ENCODE data around the gene BMAL1.

Gene BMAL1

DNA sequence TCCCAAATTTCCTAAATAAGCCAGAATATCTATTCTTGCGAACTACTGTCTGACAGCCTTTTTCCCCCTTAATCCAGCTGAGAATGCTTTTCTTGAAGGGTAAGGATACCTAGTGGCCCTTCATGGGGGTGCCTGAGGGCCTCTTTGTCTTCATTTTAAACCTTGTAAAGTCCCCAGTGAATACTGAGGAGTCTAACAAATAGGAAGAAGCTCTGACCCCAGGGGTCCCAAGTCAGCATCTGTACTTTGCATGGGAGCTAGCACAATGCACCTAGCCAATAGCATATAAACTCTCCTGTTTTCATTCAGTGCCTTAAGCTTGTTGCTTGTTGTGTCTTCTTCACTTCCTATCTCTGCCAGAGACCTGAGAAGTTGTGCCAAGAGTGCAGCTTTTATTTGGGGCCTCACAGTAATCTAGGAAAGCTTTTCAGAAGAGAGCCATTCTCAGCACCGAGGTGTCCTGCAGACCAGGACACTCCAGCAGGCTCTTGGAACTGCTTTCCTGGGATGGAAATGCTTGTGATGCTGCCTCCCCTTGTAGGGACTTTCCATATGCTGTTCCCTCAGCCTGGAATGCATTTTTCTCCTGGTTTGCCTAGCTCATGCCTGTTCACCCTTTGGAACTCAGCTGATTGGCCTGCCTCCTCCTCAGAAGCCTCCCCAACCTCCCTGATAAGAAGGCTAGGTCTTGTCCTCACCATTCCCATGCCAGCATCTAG is 37.2 kb downstream of the BMAL1 start:
- Mint-ChIP-seq H3K9me3 (no peaks in the 10 kb centered on the region), H3K27ac (peak overlapping the region; percentile 86), H3K4me1 (peaks cover 94% of the 10 kb centered on the region), H3K4me3 (no peak overlapping the region), H3K36me3 (peaks cover 45% of the 10 kb centered on the region)
- no peak for DNase-seq (ENCODE audit: low spot score in 2 of 2)
- ATAC-seq, result no peak

DNA sequence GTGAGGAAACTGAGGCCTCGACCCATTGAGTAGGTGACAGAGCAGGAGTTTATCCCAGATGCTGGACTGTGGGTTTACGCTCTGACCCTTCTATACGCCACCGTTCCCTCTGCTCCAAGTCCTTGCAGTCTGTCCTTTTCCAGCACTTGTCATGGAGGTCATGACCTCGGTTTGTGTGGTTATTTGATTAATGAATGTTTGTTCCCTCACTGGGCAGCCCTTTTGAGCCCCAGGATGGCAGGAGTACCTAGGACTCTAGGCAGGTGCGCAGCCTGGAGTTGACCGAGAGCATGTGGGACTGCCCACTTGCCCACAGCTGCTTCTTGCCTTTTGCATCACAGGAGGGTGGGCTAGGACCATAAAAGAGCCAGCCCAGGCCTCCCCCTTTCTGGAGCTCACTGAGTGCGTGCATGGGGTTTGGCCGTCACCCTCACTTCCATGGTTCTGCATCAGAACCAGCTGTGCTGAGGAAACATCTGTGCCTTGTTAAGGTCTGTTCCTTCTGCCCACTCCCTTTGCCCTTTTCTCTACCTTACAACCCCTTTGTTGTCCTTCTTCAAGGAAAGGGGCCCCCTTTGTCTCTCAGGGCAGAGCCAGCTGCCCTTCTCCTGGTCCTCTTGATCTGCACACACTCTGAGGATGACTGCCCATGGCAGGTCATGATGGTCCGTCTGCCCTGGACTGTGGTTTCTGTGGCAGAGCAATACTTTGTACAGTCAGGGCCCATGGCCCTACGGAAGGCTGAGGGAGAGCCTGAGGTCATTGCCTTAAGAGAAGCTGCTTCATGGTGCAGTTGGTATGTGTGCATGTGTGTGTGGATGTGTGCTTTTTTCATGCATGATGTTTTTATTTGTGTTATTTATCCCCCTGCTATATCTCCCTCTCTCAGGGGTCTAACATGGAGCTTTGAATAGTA is 38.2 kb downstream of the BMAL1 start:
- Mint-ChIP-seq H3K4me1 (peaks cover 96% of the 10 kb centered on the region), H3K9me3 (no peaks in the 10 kb centered on the region), H3K4me3 (no peak overlapping the region), H3K36me3 (peaks cover 36% of the 10 kb centered on the region), H3K27ac (peak overlapping the region; percentile 86)
- DNase-seq (ENCODE audit: low spot score in 2 of 2), result no peak
- peak; percentile 54 for ATAC-seq

- peaks cover 29% of the 10 kb centered on the region for H3K36me3 Mint-ChIP-seq
- no peak overlapping the region for H3K4me3 Mint-ChIP-seq
- H3K4me1 Mint-ChIP-seq, result peaks cover 96% of the 10 kb centered on the region
- H3K9me3 Mint-ChIP-seq, result no peaks in the 10 kb centered on the region
- DNase-seq (ENCODE audit: low spot score in 2 of 2) (no peak), ATAC-seq (peak; percentile 64)
- peak overlapping the region; percentile 86 for H3K27ac Mint-ChIP-seq
Measured at GRCh38 chr11:13316528-13316961, 39.0 kb downstream of the BMAL1 start.

- ATAC-seq (no peak), DNase-seq (ENCODE audit: low spot score in 2 of 2) (no peak)
- Mint-ChIP-seq H3K4me3 (no peak overlapping the region), H3K9me3 (no peaks in the 10 kb centered on the region), H3K36me3 (peaks cover 37% of the 10 kb centered on the region), H3K4me1 (peaks cover 96% of the 10 kb centered on the region), H3K27ac (peak overlapping the region; percentile 57)
Measured at GRCh38 chr11:13317293-13318080, 39.9 kb downstream of the BMAL1 start.

DNA sequence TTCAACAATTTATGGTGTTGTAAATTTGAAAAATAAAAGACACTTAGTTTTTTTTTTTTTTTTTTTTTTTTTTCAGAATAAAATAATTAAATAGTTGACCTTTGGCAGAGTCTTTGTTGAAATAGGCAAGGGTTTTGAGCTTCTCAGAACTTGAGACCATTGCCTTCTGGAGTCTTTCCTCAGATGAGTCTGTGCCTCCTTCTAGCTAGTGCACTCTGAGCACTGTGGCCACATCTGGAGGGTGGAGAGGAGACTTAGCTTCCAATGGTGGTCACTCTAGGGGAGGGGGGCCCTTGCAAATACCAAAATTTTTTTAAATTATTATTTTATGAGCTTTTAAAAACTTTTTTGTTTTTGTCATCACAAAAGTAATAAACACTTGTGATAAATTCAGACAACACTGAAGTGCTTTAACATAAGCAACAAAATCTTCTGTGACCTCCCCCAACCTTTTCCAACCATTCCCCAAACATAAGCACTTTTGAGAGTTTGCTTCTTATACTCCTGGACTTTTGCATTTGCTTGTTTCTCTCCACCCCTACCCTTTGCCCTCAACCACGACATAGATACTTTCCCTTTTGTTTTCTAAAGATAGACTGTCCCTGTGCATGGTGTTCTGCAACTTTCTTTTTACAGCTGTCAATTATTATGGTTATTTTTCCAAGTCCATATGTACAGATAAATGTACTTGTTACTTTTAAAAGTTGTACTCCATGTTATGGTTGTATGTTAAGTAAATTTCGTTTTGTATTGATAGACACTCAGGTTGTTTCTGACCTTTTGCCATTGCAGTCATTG is 41.1 kb downstream of the BMAL1 start:
- no peak for DNase-seq (ENCODE audit: low spot score in 2 of 2)

GRCh38 chr11:13320688-13321087 is 43.1 kb downstream of the BMAL1 start:
- H3K27ac Mint-ChIP-seq, result peak overlapping the region; percentile 77
- H3K36me3 Mint-ChIP-seq, result peaks cover 29% of the 10 kb centered on the region
- DNase-seq (ENCODE audit: low spot score in 2 of 2), result no peak
- peaks cover 82% of the 10 kb centered on the region for H3K4me1 Mint-ChIP-seq
- no peak for ATAC-seq
- no peak overlapping the region for H3K4me3 Mint-ChIP-seq
- no peaks in the 10 kb centered on the region for H3K9me3 Mint-ChIP-seq

More for the DNA sequence above, 41.1 kb downstream of the BMAL1 start:
- Mint-ChIP-seq H3K9me3 (no peaks in the 10 kb centered on the region), H3K36me3 (peaks cover 32% of the 10 kb centered on the region), H3K4me1 (peaks cover 84% of the 10 kb centered on the region), H3K27ac (no peak overlapping the region), H3K4me3 (peak overlapping the region; percentile 46)
- ATAC-seq, result no peak

- Mint-ChIP-seq H3K36me3 (peaks cover 28% of the 10 kb centered on the region), H3K4me3 (no peak overlapping the region), H3K4me1 (peaks cover 82% of the 10 kb centered on the region), H3K9me3 (no peaks in the 10 kb centered on the region), H3K27ac (peak overlapping the region; percentile 77)
- no peak for DNase-seq (ENCODE audit: low spot score in 2 of 2)
- ATAC-seq, result no peak
Measured at GRCh38 chr11:13321431-13321830, 43.8 kb downstream of the BMAL1 start.

DNA sequence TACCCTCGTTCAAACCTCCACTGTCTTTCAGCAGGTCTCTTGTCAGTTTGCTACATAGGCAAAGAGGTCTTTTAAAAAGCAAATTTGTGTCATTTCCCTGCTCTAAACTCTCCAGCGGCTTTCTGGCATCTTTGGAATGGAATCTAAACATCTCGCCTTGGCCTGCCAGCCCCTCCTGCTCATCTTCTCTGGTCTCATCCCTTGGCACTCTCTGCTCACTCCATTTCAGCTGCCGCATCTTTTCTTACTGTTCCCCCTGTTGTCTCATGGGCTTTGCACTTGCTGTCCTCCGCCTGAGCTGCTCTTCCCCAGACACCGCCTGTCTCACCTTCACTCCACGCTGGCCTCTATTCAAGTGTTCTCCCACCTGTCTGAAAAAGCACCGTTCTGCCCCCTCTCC is 46.6 kb downstream of the BMAL1 start:
- H3K4me3 Mint-ChIP-seq, result no peak overlapping the region
- H3K9me3 Mint-ChIP-seq, result no peaks in the 10 kb centered on the region
- DNase-seq (ENCODE audit: low spot score in 2 of 2) (no peak), ATAC-seq (no peak)
- H3K4me1 Mint-ChIP-seq, result peaks cover 75% of the 10 kb centered on the region
- H3K27ac Mint-ChIP-seq, result peak overlapping the region; percentile 36
- peaks cover 49% of the 10 kb centered on the region for H3K36me3 Mint-ChIP-seq

DNA sequence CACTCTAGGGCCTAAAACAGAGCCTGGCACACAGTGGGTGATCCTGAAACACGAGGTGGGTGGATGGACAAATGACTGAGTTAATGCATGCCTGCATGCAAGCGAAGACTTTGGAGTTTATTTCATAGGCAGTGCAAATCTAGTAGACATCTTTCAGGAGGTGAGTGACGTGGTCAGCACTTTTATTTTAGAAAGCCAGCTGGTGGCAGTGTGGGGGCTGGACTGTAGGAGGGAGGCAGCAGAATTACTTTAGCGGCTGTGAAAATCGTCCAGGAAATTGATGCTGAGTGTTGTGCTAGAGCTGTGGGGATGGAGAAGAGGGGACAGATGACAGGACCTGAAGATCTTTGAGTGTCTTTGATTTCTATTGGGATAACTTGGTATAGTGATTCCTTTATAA is 47.1 kb downstream of the BMAL1 start:
- Mint-ChIP-seq H3K36me3 (peaks cover 53% of the 10 kb centered on the region), H3K4me3 (no peak overlapping the region), H3K4me1 (peaks cover 78% of the 10 kb centered on the region), H3K27ac (peak overlapping the region; percentile 36), H3K9me3 (no peaks in the 10 kb centered on the region)
- no peak for DNase-seq (ENCODE audit: low spot score in 2 of 2)
- peak; percentile 38 for ATAC-seq

DNA sequence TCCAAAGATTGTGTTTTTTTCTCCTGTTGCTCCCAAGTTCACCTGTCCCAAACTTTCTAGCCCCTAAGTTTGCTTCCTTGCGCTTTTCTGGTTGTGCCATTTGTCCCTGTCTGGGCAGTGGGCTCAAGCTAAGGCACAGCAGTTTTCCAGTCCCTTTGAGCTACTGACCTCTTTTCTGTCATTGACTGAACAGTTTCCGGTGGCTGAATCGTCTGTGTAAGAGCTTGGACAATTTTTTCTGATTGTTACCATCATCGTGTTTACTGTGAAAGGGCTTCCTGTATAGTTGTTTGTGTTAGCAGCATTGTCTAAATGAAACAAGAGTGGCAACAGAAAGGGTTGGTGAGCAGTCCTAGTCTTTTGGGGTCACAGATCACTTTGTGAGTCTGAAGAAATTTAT is 49.8 kb downstream of the BMAL1 start:
- peaks cover 50% of the 10 kb centered on the region for H3K36me3 Mint-ChIP-seq
- DNase-seq (ENCODE audit: low spot score in 2 of 2) (no peak), ATAC-seq (no peak)
- no peak overlapping the region for H3K4me3 Mint-ChIP-seq
- peak overlapping the region; percentile 48 for H3K27ac Mint-ChIP-seq
- H3K4me1 Mint-ChIP-seq, result peaks cover 73% of the 10 kb centered on the region
- no peaks in the 10 kb centered on the region for H3K9me3 Mint-ChIP-seq

DNA sequence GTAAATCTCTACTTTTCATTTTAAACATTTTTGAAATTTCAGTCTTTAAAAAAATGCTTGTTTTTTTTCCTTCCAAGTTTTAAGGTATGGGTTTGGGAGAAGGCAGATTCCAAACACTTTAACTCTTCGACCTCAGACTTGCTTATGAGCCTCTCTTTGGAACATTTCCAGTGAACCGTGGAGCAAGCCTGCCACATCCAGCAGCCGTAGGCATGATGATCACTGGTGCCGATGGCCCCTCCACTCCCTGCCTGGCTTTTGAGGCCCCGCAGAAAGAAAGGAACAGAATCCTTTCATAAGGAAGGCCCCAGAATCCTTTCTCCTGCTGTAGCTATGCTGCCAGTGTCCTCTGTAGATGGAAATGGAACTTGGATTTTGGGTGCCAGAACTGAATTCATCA is 50.7 kb downstream of the BMAL1 start:
- DNase-seq (ENCODE audit: low spot score in 2 of 2), result no peak
- ATAC-seq, result no peak
- peaks cover 42% of the 10 kb centered on the region for H3K36me3 Mint-ChIP-seq
- peak overlapping the region; percentile 48 for H3K27ac Mint-ChIP-seq
- no peak overlapping the region for H3K4me3 Mint-ChIP-seq
- peaks cover 81% of the 10 kb centered on the region for H3K4me1 Mint-ChIP-seq
- no peaks in the 10 kb centered on the region for H3K9me3 Mint-ChIP-seq

DNA sequence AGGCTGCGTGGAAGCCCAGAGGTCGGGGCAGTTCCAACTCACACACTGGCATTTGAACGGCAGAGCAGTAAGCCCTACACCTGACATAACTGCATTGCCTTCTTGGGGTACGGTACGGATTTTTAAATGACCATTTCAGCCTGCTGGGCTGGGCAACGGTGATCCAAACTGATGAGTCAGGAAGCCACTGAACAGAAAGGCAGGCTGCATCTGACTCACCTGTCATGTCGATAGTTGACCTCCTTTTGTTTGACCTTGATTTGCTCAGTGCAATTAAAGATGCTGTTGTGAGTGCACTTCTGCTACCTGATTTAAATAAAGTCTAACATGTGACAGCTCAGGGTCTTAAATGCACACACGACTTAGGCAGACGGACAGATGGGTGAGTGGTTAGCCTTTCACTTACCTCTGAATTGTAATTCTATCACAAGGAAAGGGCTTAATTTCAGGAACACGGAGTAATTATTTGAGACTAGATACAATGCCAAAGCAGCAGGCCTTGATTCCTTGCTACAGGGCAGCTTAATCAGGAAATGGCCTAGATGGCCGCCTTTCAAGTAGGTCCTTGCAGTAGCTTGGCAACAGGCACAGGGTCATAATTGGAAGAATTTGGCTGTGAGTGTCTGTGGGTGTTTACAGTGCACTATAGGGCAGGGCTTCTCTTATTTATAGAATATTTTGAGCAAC is 52.2 kb downstream of the BMAL1 start:
- H3K4me3 Mint-ChIP-seq, result no peak overlapping the region
- H3K27ac Mint-ChIP-seq, result peak overlapping the region; percentile 48
- ATAC-seq, result peak; percentile 68
- H3K36me3 Mint-ChIP-seq, result peaks cover 38% of the 10 kb centered on the region
- peaks cover 87% of the 10 kb centered on the region for H3K4me1 Mint-ChIP-seq
- no peak for DNase-seq (ENCODE audit: low spot score in 2 of 2)
- no peaks in the 10 kb centered on the region for H3K9me3 Mint-ChIP-seq

DNA sequence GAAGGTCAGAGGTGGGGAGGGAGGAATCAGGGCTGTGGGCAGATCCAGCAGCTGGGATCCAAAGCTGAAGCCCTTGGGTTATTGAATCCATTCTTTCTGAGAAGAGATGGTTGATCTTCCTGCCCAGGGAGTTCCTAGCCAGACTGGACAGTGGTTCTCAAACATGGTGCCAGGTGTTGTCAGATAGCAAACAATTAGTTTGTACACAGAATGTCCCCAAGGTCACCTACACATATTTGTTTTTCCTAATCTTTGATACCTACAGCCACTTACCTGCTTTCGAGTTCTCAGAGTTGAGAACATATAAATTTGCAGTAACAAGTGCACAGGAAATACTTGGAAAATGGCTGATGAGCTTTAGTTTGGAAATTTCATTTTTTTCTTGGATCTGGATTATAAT is 54.5 kb downstream of the BMAL1 start:
- no peaks in the 10 kb centered on the region for H3K9me3 Mint-ChIP-seq
- no peak overlapping the region for H3K4me3 Mint-ChIP-seq
- ATAC-seq (no peak), DNase-seq (ENCODE audit: low spot score in 2 of 2) (no peak)
- H3K27ac Mint-ChIP-seq, result peak overlapping the region; percentile 74
- peaks cover 82% of the 10 kb centered on the region for H3K4me1 Mint-ChIP-seq
- peaks cover 33% of the 10 kb centered on the region for H3K36me3 Mint-ChIP-seq

GRCh38 chr11:13333456-13333957 is 55.9 kb downstream of the BMAL1 start:
- H3K36me3 Mint-ChIP-seq, result peaks cover 19% of the 10 kb centered on the region
- peak overlapping the region; percentile 21 for H3K4me3 Mint-ChIP-seq
- DNase-seq (ENCODE audit: low spot score in 2 of 2) (no peak), ATAC-seq (no peak)
- H3K4me1 Mint-ChIP-seq, result peaks cover 83% of the 10 kb centered on the region
- peak overlapping the region; percentile 74 for H3K27ac Mint-ChIP-seq
- no peaks in the 10 kb centered on the region for H3K9me3 Mint-ChIP-seq

Data from stimulated activated effector memory CD8-positive, alpha-beta T cell treated with anti-CD3 and anti-CD28 coated beads, Interleukin-12 subunit alpha, Interleukin-12 subunit beta, amount 100 ng/mL, for 72 hours (primary cell).